GM18858 (cell line): ENCODE results near the gene POLD3.

ENCODE experiments used
- ATAC-seq: cut with Tn5 transposase; IDR thresholded peaks from one replicate; pipeline ENCODE4 v1.9.1; 2021; ENCODE audit not compliant: unreplicated experiment

Gene POLD3, protein sequence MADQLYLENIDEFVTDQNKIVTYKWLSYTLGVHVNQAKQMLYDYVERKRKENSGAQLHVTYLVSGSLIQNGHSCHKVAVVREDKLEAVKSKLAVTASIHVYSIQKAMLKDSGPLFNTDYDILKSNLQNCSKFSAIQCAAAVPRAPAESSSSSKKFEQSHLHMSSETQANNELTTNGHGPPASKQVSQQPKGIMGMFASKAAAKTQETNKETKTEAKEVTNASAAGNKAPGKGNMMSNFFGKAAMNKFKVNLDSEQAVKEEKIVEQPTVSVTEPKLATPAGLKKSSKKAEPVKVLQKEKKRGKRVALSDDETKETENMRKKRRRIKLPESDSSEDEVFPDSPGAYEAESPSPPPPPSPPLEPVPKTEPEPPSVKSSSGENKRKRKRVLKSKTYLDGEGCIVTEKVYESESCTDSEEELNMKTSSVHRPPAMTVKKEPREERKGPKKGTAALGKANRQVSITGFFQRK

DNA sequence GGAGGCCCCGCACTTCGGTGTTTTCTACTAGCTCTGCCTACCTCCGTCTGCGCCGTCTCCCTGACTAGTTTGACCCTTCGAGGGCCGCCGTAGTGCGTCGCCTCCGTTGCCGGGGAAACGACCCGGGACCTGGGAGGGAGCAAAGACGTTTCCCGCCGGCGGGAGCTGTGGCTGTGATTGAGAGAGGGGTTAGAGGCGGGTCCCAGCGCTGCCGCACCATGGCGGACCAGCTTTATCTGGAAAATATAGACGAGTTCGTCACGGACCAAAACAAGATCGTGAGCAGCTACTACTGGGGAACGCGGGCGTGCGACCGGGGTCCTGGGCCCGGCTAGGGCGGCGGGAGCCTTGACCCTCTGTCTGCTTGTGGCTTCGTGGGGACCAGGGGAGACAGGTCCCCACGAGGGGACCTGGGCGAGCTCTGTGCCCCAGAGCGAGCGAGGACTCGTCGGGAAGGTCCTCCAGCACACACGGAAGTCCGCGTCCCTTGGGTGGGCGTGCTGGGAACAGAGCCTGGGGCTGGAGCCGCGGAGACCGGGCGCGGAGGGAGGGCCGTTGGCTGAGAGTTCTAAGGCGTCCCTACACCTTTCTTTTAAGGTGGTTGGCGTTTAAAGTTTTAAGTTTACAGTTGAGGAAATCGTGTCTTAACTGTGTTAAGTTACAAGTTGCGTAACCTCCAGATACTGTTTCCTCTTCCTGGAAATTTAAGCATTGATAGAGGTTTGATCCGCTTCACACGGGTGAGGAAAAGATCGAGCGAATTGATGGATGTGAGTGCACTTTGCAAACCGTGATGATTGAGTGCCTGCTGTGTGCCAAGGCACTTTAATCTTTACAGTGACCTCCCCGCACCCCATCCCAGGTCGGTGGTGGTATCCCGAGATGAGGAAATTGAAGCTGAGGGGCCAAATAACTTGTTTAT lies at the start of gene POLD3:
POLD3 (plus strand) TSS at position 142 of the 922 bp plus-strand sequence; CDS start at position 219, 77 bp downstream.
- peak; percentile 78 for ATAC-seq

DNA sequence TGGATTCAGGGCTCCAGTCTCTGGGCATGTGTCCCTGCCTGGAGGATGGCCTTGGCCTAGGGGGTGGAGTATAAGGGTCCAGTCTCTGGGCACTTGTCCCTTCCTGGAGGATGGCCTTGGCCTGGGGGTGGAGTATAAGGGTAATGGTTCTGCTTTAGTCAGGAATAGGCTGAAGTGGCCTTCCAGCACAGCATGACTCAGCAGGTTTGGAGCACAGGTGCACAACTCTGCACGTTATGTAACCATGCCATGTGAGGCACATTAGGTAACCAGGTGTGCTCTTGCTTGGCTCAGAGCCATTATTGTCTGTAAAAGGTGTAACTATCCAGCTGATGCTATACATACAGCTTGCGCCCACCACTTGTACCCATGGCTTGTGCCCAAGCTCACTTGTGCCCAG lies 48.4 kb upstream of the POLD3 start:
- ATAC-seq, result no peak

DNA sequence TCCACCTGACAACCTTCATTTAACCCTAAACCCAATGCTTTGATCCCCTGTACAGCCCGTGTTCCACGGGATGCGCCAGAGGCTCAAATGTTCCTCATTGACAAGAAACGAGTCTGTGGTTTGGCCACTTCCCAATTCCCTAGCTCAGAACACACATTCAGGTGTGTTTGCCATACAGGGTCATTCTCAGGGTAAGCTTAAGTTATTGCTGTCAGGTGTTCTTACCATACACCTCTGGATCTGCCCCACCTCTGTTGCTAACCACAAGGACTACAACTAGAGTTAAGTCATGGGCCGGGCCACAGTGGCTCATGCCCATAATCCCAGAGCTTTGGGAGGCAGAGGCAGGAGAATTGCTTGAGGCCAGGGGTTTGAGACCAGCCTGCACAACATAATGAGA lies 45.6 kb upstream of the POLD3 start:
- no peak for ATAC-seq

DNA sequence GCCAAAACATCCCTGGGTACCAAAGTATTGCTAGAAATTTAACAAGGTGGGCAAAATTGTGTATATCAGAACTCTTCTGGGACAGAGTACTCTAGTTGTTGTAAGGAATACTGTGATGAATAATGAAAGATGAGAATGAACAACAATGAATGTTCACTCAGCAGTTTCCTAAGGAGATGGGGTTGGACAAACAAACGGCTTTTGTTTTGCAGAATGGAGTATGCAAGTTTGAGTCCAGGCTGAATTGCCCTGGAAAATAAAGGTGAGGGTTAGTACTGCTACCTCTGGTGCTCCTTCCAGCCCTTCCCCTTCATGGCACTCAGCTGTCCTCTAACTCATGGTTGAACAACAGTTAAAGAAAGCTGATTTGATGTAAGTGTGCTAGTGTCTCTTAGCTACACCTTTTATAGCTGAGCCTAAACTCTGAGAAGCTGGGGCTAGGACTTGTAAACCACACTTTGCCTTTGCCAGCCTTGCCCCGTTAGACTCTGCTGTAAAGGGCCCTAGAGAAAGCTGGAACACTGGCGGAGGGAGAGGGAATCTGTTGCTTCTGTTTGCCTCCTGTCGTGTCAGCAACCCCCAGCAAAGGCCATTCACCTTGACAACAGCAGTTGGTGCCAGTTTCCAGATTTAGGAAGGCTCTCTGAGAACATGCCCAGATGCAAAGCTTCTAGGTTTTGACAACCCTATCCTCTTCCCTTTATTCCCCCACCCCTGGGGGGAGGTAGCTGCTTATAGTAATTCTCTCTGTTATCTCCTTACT lies 41.2 kb upstream of the POLD3 start:
- no peak for ATAC-seq

DNA sequence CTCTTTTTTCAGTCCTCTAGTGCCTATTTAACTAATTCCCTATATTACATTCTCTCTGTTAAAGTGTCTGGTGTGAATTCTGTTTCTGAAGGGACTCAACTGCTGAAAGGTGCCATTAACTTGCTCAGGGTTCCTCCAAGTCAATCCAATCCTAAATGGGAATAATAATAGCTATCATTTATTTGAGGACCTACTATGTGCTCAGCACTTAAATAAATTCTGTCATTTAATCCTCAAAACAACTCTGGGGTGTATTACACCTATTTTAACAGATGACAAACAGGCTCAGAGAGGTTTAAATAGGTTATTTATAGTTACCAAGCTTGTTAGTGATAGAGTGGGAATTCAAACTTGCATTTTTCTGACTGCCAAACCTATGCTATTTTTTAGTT lies 40.6 kb upstream of the POLD3 start:
- no peak for ATAC-seq

DNA sequence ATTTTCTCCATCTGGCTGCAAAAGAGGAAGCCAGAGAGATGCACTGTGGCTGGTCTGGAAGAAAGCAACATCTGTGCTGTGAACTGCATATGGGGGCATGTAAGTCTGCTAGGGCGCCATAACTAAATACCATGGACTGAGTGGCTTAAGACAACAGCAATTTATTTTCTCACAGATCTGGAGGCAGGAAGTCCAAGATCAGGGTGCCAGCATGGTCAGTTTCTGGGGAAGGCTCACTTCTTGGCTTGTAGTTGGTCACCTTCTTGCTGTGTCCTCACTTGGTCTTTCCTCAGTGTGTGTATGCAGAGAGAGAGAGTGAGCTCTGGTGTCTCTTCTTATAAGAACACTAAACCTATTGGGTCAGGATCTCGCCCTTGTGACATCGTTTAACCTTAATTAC lies 34.9 kb upstream of the POLD3 start:
- ATAC-seq, result no peak

DNA sequence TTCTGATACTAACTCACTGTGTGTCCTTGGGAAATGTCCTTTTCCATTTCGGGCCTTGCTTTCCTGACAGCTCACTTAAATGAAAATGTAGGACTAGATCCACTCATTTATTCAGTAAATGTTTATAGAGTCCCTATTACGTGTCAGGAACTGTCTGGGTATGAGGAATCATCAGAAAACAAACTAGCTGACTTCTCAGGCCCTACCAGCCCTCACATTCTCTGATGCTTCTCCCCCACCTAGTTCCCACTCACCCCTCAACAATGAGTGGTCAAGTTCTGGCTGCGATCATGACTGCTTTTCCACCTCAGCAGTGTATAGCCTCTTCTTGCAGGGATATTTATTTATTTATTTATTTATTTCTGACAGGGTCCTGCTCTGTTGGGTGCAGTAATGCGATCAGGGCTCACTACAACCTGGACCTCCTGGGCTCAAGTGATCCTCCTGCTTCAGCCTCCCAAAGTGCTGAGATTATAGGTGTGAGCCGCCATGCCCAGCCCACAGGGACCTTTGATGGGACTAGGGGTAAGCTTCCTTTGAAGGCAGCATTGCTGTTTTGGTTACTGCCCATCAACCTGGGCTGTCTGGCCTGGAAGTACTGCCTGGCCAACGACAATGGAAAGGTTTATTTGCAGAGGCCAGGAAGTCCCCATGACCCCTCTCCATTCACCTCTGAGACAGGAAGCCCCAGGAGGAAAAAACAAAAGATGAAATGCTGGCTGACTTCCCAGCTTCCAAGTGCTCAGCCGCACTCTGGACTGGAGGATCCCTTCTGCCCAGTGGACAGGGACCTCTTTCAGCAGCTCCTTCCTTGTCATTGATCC lies 33.1 kb upstream of the POLD3 start:
- ATAC-seq, result no peak

DNA sequence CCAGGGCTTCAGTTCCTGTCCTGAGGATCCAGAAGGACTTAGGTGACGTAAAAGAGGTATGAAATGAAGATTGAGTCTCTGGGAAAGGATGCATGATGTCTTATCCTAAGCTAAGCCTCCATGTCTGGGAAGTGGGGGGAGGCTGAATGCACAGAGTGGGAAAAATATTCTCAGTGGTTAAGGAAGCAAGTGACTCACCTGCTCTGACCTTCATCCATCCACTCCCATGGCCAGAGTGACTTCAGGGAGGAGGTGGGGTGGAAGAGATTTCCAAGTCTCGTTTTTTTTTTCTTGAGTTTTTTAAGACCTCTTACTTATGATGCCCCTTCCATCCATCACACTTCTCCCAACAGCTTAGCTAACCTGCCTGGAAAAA lies 32.5 kb upstream of the POLD3 start:
- ATAC-seq, result no peak

DNA sequence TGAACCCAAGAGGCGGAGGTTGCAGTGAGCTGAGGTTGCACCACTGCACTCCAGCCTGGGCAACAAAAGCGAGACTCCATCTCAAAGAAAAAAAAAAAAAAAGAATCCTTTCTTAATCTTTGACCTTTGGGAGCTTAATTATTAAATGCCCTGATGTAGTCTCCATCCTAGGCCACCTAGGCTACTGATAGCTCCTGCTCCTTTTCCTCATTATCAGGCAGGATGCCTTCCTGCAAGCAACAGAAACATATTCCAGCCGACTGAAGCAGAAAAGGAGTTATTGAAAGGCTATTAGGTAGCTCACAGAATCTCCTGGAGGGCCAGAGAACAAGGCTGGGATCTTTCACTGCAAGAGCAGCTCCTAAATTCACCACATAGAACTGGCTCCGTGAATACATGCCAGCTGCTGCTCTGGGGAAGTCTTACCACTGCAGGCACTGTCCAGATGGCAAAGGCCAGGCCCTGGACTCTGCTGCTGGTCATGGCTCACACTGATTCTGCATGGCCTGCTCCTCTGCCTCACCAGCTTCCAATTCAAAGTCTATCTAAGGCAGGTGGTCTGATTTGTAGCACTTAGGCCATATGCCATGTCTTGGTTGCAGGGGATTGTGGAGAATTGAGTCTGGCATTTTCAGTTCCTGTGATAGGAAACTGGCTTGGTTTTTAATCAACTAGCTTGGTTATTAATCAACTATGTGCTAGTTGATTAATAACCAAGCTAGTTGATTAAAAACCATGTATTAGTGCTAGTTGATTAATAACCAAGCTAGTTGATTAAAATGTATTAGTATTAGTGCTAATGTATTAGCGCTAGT lies 26.0 kb upstream of the POLD3 start:
- no peak for ATAC-seq

DNA sequence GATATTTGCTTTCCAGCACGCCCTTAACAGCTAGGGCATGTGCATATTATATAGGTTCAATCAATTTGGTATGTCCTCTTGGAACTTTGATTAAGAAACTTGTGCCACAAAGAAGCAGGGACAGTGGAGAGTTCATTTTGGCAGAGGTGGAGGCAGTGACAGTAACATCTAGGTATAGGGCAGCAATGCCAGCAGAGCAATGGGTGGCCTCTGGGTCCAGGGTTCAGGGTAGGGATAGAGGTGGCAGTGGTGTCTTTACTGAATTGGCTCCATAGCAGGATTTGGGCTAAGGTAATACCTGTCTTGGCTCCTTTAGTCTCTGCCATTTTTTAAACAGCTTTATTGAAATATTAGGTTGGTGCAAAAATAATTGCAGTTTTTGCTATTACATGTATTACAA lies 24.4 kb upstream of the POLD3 start:
- no peak for ATAC-seq

DNA sequence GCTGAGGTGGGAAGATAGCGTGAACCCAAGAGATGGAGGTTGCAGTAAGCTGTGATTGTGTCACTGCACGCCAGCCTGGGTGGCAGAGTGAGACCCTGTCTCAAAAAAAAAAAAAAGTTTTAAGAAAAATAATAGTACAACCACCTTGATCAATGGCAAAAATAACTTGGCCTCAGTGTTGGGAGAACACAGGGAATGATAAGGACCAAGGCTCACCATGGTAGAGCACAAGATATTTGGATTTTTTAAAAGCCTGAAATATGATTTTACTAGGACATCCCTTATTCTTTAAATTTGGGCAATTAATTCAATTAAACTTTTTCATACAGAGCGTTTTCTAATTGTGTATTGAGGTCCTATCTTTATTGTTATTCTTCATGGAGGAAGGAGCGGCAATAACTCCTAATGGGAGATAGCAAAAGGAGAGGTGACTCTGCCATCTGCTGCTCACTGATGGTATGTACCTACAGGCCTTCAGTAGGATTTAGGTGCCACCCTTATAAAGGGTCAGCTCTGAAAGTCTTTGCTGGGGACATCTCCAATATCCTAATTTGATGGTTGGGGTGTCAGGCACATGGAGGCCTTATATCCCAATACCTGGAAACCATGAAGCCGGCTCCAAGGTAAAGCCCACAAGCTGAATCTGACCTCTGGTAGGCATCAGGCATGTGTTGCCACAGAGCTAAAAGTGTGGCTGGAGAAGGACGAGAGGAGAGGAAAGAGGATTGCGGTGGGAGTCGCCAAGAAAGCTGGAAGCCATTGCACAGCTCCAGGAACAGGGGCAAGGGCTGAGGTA lies 21.9 kb upstream of the POLD3 start:
- no peak for ATAC-seq

DNA sequence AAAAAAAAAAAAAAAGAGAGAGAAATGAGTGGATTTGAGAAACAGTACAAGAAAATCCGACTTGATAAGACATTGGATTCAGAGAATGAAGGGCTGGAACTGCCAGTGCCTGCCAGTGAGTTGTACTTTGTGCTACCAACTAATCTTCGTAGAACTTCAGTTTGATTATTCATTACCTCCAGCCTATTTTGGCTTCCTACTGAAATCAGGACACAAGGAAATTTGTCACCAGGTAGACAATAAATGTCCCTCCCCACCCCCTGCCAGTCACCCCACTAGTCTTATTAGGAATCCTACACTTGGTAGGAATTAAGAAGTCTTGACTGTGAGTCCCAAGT lies 21.4 kb upstream of the POLD3 start:
- ATAC-seq, result no peak

DNA sequence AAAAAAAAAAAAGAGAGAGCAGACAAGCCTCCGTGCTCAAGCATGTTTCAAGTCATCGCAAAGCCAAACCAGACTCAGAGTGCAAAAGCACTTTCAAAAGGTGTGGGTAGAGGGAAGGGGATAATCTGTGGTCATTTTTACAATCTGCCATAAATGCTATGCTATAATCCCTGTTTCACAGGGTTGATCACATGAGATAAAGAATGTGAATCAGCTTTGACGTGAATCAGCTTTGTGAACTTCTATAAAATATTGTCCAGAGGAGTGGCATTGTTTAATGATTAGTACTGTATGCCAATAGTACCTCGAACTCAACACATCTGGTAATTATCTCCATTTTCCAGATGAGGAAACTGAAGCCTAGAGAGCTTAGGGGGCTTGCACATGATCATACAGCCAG lies 20.0 kb upstream of the POLD3 start:
- no peak for ATAC-seq

DNA sequence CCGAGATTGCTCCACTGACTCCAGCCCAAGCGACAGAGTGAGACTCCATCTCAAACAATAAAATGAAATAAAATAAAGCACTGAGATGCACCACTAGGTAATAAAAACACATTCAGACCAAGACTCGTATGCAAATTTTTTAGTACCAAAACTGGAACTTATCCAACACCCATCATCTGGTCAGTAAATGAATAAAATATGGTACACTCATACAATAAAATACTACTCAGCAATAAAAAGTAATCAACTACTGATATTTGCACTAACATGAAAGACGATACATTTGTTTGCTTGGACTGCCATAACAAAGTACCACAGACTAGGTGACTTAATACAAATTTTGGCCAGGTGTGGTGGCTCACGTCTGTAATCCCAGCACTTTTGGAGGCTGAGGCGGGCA lies 17.8 kb upstream of the POLD3 start:
- ATAC-seq, result no peak

DNA sequence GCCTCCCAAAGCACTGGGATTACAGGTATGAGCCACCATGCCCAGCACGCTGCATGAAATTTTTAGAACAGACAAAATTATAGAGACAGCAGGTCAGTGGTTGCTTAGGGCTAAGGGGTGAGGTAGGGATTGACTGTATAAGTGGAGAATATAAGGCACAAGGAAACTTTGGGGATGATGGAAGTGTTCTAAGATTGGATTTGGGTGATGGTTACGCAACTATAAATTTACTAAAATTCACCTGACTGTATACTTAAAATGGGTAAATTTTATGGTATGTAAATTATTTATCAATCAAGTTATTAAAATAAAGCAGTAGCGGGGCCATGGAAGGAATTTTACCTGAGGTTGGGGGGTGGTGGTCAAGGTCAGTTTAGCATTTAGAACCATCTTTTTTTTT lies 16.4 kb upstream of the POLD3 start:
- ATAC-seq, result no peak

DNA sequence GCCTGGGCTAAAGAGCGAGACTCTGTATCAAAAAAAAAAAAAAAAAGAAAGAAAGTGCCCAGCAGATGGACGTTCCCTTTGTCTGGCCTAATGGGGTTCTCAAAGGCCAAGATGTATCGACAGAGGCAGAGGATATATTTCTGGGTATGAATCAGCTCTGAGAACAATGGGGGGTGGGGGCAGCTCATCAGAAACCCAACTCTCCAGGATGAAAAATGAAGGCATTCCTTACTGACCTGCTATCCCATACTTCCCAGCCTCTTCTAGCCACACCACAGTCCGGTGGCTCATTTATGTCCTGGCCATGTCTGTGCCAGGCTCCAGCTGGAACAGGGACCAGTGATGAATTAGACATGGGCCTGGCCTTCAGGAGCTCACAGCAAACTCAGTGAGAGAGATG lies 15.2 kb upstream of the POLD3 start:
- ATAC-seq, result no peak

DNA sequence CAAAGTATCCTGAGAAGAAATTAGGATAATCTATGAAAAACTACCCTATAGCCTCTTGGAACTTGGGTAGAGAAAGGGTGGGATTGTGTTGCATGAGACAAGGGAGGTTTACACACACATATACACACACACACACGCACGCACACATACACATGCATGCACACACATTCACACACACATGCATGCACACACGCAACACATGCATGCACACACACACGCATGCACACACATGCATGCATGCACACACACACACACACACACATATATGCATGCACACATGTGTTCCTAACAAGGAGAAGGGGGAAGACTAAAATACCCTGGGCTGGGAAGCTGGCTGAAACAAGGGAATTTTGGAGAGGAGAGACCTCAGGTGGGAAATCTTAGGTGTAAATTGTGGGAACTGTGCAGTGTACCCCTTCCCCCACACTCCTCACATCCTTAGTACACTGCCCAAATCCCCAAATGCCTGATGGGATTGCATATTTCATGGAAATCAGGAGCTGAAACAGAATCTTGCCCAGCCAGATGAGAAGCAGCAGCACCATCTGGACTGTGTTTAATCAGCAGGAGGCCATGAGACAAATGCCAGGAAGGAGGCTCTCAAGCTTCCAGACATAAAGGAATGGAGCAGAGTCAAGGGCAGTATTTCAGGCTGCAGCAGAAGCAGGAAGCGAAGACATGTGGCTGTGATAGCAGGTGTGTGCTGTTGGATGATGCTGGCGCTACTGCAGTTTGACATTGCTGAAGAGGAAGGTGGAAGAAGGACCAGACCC lies 14.6 kb upstream of the POLD3 start:
- ATAC-seq, result no peak

DNA sequence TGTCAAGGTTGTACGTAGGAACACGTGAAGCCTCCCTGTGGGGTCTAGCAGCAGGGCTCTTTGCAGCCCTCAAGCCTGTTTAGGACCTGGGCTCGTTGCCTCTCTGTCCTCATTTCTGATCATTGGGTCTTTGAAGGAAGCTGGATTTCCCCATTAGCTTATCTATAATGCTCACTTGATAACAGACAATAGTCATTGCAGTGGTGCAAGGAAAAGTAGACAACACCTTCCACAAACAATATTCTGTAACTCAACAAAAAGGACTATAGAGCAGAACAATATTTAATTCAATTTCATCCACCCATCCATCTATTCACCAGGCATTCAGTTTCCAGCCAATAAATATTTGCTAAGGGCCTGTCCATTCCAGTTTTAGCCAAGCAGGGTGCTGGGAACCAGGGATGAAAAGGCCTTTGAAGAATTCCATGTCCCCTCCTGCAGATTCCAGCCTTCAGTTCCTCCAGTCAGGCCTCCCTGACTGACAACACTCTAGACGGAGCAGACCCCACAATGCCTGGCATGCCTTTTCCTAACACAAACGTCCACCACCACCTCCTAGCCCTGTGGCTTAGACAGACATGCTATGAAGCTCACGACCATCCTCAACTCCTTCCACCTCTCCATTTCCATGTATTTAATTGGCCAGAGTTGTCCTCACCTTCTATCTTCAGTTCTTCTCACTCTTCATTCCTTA lies 12.7 kb upstream of the POLD3 start:
- no peak for ATAC-seq
